ENCODE data around the gene CMTM2.
"Not testable (repeated sequence)": the region's sequence is repeated elsewhere in the genome, so short reads cannot be mapped to it uniquely, and the experiment has no call there.

Gene CMTM2

DNA sequence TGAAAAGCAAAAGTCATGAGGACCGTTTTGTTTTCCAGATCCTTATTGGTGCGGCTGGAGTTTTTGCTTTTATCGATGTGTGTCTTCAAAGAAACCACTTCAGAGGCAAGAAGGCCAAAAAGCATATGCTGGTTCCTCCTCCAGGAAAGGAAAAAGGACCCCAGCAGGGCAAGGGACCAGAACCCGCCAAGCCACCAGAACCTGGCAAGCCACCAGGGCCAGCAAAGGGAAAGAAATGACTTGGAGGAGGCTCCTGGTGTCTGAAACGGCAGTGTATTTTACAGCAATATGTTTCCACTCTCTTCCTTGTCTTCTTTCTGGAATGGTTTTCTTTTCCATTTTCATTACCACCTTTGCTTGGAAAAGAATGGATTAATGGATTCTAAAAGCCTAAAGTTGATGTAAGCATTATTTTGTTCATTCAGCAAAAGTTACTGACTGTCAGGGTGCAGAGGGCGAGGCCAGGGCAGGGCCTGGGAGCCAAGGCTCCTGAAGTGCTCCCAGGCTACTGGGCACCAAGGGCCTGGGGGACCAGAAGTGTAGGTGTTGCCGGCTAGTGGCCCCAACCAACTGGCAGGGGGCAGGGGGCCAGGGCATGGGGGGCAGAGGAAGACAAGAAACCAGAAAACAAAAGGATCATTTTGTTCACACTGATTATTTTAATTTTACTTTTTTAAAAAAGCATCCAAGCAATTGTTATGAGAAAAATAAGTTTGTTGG, 8.8 kb downstream of the CMTM2 start:
- DNase-seq = no peak

GRCh38 chr16:66588981-66589713, 9.9 kb downstream of the CMTM2 start:
- no peak for DNase-seq

- DNase-seq = no peak
These were observed 11.1 kb downstream of the CMTM2 start for GRCh38 chr16:66590322-66590721.

GRCh38 chr16:66591018-66591417, 11.8 kb downstream of the CMTM2 start:
- DNase-seq = no peak

GRCh38 chr16:66592241-66592640, 13.0 kb downstream of the CMTM2 start:
- DNase-seq = no peak

DNA sequence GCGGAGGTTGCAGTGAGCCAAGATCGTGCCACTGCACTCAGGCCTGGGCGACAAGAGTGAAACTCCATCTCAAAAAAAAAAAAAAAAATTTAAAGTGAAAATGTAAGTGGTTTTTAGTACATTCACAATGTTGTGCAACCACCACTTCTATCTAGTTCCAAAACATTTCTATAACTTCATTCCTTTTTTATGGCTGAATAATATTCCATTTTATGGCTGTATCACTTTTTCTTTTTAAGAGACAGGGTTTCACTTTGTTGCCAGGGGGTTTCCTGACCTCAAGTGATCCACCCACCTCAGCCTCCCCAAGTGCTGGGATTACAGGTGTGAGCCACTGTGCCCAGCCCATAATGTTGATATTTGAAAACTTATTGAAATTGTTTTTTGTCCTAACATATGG, 13.6 kb downstream of the CMTM2 start:
- no peak for DNase-seq

DNA sequence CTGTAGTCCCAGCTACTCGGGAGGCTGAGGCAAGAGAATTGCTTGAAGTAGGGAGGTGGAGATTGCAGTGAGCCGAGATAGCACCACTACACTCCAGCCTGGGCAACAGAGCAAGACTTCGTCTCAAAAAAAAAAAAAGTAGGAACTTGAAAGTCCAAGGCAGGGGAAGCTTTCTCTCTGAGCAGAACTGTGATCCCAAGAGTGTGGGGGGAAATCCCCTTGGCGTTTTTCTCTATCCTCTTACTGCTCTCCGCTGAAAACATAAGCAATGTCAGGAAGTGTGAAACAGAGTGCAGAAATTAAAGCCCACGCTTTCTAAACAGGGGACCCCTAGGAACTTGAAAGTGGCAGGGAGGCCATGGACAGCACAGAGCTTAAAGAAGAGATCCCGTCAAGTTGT, 15.5 kb downstream of the CMTM2 start:
- no peak for DNase-seq

DNA sequence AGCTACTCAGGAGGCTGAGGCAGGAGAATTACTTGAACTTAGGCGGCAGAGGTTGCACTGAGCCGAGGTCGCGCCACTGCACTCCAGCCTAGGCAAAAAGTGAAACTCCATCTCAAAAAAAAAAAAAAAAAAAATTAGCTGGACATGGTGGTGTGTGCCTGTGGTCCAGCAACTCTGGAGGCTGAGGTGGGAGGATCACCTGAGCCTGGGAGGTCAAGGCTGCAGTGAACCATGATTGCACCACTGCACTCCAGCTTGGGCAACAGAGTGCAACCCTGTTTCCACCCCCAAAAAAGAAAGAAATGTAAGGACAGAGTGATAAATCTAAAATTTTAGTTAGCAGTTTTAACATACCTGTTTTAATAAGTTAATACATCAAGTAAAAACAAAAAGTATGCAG, 17.3 kb downstream of the CMTM2 start:
- not testable (repeated sequence) for DNase-seq

GRCh38 chr16:66596986-66597848, 18.0 kb downstream of the CMTM2 start:
- no peak for DNase-seq

- DNase-seq = no peak
These were observed 18.8 kb downstream of the CMTM2 start for GRCh38 chr16:66598111-66598510.

DNA sequence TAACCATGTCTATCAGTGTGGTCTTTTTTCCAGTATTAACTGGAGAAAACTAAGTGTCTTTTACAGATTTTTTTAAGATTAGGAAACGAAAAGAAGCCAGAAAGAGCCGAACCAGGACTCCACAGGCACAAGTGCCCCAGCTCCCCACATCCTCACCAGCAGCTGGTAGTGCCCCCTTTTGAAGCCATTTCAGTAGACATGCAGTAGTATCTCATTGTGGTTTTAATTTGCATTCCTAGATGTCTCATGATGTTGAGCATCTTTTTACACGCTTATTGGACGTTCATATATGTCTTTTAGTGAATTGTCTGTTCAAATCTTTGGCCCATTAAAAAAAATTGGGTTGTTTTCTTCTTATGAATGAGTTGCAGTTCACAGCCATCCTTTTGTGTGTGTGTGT, 20.5 kb downstream of the CMTM2 start:
- DNase-seq = no peak

DNA sequence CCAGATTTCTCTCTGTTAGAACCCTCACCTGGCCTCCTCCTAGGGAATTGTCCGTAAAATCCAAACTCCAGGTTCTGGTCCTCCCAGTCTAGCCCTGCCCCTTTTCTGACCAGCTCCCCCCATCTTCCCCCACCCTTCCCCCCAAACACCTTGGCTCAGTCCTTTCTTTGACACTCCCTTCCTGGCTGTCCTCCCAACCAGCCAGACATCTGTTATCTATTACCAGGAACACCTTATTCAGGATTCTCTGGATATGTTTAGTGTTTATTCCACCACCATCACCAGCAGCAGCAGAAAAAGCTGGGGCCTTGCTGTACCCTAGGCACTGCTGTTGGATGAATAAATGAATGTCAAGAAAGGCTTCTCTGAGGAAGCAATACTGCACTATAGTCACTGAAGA, 21.2 kb downstream of the CMTM2 start:
- DNase-seq = no peak

DNA sequence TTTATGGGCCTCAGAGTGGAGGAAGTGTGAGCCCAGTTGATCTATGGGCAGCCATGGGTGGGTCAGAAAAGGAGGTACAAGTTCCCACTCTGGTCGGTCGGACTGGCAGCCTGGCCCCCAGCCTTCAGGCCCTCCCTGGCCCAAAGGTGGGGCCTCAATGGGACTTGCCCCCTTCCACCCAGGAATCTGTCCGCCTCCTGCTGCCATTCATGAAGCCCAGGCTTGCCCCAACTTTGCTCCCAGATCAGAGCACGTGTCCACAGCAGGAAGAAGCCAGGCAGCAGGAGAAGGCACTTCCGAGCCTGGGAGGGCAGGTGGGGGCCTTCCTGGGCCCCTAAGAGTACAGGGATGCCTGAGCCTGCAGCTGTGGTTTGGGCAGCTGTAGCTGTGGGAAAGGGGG, 22.2 kb downstream of the CMTM2 start:
- no peak for DNase-seq

GRCh38 chr16:66603537-66604375, 24.5 kb downstream of the CMTM2 start:
- peak in 1 of 2 experiments; percentile 28 for DNase-seq

DNA sequence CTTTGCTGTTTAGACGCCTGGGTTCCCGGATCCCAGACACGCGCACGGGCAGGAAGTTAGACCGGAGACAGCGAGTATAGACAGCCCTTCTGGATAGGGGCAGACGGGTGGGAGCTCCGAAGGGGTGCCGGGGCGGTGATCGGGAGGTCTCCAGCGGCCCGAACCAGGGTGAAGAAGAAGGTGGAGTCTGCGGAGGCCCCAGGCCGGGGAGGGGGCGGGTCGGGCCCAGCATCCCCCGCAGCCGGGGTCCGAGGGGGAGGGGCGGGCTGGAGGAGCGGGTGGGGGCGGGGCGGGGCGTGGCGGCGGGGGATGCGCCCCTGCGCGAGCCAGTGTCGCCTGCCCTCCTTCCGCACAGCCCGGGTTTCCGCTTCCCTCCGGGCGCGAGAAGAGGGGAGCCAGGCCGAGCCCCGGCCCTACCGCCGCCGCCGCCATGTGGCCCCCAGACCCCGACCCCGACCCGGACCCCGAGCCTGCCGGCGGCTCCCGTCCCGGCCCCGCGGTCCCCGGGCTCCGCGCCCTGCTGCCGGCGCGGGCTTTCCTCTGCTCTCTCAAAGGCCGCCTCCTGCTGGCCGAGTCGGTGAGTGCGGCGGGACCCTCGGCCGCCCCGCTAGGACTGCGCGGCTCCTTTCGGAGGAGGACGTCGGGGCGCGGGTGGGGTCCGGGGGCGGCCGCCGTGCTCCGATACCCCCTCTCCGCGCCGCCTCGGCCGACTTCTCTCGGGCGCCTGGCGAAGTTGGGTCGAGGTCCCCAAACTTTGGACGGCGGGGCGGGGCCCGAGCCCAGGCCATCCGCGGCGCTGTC, 25.3 kb downstream of the CMTM2 start, which contains the start of gene CMTM3:
Gene CMTM3, plus strand, starts transcription at position 329 of the 801 bp plus-strand sequence. Its CDS starts 102 bp downstream, at position 431.
- peak; percentile 24 to 46 for DNase-seq

DNA sequence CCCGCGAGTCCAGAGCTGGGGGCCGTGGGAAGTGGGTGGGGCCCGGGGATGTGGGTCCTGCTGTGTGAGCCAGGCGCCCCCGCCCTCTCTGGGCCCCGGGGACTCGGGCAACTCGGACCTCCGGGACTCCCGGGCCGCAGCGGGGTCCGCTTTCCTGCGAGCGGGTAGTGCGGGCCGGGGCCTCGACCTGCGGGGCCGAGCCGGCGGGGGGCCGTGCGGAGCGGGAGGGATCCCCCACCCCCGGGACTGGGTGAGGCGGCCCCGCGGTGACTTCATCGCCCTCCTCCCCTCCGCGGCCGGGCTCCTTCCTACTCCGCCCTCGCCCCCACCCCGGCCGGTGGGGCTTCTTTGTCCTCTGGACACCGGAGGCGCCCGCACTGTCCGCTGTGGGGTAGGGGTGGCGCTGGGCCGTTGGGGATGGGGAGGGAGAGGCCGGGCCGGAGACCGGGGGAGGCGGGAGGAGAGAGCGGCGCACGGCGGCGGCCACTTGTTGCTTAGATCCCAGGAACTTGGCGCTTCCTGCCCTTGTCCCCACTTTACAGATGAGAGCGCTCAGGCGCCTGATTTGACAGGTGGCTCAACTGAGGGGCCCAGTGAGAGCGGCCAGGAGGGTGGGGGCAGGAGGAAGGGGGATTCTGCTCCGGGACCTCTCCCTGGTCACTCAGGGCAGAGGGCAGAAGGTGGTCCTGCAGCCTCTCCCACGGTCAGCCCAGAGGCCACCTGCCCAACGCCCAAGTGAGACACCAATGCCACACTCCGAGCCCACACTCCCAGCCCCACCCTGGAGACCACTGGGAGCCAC, 26.1 kb downstream of the CMTM2 start:
- DNase-seq = peak in 1 of 2 experiments; percentile 25

DNA sequence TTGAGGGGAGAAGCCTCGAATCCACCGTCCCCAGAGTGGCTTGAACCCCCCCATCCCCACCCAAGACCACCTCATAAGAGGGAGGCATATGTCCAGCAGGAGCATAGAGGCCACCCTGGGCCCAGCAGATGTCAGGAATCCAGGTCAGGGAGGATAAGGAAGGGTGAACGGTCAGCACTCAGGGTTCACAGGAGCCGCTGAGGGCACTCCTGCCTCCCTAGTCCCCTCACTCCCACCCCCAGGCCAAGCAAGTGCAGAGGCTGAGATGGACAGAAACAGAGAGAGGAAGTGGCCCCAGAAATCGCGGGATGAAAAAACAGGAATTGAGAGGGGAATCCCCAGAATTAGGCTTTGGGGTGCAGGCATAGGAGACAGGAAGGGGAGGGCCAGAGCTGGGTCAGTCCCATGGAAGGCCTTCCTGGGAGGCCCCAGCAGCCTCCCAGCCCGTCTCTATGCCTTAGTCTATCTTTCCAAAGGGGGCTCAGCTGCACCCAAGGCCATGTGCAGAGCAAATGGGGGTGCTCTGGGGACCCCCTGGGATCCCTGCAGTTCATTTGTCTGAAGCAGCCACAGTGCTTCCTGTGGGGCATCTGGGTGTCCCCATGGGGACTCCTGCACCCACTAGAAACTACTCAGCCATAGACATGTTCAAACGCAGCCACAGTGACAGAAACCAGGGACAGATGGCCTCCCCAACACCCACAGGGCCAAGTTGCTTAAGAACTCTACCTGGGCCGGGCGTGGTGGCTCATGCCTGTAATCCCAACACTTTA, 26.9 kb downstream of the CMTM2 start:
- DNase-seq = peak; percentile 27 to 66

GRCh38 chr16:66608241-66609138, 29.2 kb downstream of the CMTM2 start:
- DNase-seq = peak; percentile 69 to 81

GRCh38 chr16:66609139-66609510, 29.9 kb downstream of the CMTM2 start:
- DNase-seq = no peak

Data from NCI-H524 (cell line).